SKM-1 (cell line): Measurements from ENCODE around the gene RPS6KA2.

Experiments used
- DNase-seq: peaks from one replicate; lab custom pipeline; 2025; ENCODE audit not compliant: unreplicated experiment; lab: John Stamatoyannopoulos, UW

Gene RPS6KA2

DNA sequence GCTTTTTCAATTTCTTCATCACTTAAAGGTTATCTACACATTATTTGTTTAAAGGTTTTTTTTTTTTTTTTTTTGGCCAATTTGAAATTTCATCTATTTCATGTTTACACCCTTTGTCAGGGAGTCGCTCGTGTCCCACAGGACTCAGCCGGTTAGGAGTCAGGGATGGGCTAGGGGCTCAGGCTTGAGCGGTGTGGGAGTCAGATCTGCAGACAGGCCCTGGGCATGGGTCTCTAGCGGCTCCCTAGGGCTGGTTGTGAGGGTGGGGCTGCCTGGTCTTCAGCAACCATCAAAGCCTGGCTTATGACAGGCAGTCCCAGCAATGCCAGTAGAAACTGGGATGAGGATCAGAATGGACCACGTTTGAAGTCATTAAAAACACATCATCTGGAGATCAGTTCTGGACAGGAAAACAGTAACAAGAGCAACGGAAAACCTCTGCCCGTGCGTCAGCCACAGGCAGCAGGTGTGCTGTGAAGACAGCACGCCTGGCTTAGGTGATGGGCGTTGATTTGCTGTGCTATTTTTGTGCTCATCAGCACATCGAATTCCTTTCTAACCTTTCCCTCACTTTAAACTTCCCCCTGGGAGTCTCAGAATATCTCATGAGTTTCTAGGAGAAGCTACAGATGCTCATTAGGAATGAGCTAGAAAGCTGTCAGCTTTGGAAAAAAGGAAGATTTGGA lies 153.0 kb downstream of the RPS6KA2 start:
- no peak for DNase-seq

DNA sequence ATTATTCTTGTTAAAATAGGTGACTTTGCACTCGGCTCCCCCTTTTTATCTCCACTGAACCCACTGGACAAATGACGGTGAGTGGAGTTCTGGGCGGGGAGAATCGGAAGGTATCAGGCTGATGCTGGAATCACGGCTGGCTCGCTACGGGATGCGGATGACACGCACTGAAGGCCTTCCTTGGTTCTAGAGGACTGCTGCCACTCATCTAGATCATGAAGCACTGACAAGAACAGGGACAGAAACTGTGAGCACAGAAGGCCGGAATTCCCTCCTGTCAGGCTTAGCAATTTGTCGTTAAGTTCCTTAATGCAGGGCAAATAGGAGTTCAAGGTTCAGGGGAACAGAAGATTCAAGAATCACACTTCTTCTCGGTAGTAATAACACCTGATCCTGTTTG lies 154.4 kb downstream of the RPS6KA2 start:
- no peak for DNase-seq

DNA sequence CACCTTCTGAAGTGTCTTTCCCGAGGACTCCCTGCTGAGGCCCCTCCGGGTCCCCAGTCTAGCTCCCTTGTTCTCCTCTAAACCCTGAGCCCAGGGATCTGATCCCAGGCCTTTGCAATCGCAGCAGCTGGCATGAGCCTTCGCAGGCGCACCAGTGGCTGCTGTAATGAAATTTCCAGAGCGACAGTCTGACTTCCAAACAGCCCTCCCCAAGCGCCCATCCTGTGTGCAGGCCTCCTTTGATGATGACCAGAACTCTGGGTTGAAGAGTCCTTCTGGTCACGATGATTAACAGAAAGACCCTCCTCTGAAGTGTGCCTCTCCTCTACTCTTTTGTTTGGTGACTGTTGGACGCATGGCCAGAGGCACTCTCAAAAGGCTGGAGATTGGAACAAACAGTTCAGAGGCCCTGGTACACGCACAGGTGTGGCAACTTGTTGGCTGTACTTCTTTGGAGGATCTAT lies 155.2 kb downstream of the RPS6KA2 start:
- no peak for DNase-seq

DNA sequence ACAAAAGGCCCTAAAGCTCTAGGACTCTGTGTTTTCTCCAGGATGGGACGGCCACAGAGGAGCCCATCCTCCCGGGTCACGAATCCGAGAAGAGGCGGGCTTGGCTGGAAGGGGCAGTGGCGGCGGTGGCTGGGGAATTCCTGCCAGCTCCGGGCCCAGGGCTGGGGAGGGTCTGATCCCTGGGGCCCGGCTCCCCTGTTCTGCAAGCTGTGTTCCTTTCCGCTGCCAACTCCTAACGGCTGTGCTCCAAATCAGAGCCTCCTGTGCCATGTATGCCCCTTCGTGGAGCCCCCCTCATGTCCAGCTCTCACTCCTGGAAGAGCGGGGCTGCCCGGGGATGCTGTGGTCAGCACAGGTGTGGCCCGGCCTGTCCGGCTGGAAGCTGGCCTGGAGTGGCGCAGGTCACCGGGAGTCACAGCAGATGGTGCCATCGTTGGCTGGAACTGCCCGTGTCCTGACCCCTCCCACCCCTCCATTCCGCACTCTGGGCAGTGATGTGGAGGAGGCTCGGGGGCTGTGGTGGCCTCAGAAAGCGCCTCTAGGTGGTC lies 156.1 kb downstream of the RPS6KA2 start:
- no peak for DNase-seq

DNA sequence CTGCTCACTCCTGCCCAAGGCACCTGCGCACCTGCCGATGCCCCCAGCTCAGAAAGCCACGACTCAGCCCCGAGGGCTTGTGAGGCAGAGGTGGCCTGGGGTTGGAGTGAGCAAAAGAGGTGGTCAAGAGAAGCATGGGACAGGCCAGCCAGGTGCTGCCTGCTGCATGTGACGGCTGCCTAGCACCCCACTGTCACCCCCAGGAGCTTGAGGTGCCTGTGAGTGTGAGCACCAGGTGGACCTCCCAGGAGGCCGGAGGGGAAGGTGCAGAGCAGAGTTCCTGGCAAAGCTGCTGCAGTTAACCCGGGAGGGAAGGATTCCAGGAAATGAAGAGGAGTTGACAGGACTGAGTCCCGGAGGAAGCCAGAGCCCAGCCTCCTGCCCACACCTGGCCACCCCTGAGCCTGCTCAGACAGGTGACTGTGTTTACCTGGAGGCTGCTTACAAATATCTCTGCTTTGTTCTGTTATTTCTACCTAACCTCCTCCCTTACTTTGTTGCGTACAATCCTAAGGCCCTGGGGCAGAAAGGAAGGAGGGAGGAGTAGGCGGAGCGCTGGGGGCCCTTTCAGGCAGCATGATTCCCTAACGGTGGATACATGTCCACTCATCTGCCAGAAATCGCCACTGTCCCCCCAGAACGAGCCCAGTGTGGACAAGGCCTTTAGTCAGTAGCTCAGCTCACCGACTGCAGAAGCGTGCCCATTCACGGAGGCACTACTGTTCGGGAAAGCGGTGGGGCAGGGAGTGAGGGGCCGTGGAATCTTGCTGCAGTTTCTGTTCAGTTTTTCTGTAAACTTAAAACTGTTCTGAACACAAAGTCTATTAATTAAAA lies 156.8 kb downstream of the RPS6KA2 start:
- no peak for DNase-seq

DNA sequence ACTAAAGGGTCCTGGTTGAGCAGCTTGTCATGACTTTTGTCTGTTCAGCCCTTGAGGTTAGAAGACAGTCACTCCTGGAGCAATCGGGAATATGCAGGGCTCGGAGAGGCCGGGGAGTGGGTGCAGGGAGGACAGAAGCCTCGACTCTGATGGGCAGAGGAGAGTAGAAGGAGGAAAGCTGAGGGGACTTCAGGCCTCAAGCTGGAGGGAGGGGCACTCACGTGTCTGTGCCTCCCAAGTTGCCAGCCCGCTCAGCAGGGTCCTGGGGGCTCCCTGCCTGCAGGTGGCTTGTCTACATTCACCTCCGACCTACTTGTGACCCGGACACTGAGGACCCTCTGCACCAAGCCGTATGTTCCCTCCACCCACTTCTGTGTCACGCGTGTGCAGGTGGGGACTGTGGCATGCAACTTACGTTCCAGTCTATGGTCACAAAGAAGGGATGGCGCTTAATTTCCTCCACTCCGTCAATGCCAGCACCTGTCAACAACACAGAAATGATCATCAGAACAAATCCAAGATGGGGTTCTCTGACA lies 157.6 kb downstream of the RPS6KA2 start:
- DNase-seq = no peak

DNA sequence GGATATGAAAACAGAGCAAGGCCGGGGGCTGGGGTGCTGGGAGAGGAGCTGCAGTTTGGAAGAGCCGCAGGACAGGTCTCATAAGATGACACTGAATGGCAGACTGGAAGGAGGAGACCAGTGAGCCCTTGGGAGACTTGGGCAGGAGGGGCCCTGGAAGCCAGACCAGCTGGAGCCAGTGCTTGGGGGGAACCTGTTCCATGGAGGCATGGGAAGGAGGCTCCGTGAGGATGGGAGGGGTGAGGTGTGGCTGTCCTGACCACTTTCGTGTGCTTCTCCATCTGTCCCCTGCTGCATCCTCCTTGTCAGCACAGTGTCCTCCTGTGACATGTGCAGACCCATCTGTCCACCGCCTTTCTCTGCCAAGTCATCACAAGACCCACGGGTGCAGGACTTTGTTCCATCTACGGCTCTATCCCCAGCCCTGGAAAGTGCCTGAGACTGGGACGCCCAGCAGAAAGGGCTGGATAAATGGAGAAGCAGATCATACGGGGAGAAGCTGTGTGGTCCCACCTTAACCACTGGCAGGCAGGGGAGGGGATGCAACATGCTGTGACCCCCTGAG lies 159.5 kb downstream of the RPS6KA2 start:
- no peak for DNase-seq

DNA sequence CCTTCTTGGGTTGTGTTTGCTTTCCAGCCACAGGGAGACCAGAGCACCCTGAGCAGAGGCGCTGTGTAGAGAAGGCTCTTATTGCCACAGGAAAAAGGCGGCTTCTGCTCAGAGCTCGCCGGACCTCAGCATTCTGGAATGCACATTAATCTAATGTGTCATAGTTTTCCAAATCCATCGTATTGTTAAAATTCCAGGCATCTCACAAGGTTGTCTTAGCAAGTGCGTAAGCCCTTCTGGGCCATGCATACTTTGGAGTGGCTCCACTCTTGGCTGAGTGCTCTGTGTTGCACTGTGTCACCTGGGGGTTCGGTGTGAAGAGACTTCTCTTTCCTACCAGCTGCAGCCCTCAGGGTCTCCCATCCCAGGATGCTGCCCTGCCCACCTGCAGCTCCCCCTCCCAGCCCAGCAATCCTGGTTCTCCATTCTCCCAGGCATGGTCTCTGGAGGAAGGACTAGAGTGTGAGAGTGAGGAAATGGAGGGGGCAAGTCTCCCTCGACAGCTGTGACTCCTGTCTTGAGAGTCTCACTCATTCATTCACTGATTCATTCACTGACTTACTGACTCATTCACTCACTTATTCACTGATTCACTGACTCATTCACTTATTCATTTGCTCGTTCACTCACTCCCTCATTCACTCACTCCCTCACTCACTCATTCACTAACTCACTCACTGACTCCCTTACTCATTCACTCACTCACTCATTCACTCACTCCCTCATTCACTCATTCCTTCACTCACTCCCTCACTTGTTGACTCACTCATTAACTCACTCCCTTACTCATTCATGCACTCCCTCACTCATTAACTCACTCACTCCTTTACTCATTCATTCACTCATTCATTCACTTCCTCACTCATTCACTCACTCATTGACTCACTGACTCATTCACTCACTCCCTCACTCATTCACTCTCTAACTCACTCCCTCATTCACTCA lies 160.6 kb downstream of the RPS6KA2 start:
- DNase-seq = no peak

DNA sequence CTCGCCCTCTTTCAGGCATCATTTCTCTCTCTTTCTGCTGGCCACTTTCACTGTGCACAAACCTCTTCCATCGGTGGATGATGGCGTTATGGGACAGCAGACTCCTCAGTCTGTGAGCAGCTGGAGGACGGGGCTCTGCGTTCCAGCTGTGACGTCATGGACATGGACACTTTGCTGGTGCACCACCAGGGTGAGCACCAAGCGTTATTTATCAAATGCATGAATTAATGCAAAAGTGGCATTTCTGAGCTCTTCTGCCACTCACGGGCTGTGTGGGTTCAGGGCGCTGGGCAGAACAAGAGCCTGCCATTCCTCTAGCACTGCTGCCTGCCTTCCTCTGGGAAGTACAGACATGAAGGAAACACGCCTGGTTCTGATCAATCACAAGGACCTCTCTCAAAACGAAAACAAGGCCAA lies 161.4 kb downstream of the RPS6KA2 start:
- no peak for DNase-seq

DNA sequence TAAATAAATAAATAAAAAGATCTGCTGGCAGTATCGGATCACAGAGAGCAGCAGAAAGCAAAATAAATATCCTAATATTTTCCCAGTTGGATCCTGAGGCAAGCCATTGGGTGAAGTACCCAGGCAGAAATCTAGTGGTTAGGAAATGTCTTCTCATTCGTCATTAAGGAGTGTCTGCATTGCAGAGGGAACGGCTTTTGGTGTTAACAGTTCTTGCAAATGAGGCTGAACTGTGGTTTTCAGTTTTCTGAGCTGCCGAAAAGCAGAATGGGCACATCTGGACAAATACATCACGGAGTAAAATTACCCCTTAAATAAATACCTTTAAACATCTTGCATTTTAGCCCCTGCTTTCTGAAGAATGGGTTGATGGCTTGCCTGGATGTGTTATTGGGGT lies 162.1 kb downstream of the RPS6KA2 start:
- no peak for DNase-seq

DNA sequence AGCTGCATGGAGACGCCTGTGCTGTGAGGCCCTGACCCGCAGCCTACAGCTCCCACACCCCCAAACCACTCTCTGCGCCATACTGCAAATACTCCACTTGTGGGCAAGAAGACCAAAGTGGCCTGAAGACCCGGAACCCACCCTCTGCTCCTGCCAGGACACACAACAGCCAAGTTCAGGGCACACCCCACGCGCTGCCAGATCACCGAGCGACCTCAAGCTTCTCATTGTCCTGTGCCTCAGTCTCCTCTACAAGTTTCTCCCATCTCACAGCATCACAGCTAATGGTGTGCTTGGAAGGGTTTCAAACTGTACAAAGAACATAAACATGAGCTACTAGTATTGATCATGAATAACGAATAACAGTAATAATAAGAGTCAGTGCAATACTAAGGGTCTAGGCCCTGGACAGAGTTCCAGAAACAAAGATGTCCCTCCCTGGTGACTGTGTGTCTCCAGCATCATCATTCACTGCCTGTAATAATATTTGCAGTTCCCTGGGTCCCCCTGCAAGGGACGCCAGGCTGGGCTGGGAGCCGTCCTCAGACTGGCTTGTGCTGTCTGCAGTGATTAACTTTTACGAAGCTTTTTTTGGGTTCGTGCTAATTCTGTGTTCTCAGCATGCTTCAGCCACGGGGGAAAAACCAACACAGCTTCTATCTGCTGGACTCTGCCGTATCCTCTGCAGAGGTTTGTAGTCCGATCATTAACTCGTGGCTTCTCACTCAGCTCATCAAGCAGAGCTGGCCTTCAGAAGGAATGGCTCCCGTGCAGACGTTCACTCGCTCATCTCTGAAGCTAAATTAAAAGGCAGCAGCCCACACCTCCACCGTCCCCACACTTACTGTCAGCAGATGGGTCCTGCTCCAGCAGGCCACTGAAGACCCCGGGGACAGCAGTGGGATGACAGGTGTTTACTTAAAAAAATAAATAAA lies 162.7 kb downstream of the RPS6KA2 start:
- DNase-seq = no peak

DNA sequence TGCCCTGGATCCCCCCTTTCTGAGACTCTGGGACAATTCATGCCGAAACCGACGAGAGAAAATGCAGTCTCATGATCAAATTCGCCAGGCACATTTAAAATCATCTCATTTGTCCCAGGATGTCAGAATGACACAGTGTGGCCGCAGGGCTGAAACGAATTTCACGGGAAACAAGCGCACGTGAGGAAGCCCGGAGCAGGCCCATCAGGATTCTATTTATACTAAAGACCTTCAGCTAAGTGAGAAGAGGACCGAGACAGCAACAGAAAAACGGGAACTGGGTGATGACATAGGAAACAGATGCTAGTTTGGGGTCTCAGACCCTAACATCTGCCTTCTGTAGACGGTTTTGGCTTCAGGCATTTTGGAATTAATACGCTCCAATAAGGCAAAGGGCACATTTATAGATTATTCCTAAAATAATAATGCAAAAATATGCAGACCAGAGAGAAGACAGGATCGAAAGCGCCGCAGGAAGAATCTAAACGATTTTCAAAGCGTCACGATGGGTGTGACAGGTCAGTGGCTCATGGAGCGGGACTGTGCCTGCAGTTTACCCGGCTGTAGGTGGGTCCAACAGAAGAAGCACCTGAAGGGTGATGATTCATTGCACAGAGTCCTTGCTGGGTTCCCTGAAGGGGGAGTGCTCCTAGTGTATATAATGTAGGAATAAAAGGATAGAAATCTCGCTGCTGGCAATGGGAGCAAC lies 163.5 kb downstream of the RPS6KA2 start:
- DNase-seq = no peak

DNA sequence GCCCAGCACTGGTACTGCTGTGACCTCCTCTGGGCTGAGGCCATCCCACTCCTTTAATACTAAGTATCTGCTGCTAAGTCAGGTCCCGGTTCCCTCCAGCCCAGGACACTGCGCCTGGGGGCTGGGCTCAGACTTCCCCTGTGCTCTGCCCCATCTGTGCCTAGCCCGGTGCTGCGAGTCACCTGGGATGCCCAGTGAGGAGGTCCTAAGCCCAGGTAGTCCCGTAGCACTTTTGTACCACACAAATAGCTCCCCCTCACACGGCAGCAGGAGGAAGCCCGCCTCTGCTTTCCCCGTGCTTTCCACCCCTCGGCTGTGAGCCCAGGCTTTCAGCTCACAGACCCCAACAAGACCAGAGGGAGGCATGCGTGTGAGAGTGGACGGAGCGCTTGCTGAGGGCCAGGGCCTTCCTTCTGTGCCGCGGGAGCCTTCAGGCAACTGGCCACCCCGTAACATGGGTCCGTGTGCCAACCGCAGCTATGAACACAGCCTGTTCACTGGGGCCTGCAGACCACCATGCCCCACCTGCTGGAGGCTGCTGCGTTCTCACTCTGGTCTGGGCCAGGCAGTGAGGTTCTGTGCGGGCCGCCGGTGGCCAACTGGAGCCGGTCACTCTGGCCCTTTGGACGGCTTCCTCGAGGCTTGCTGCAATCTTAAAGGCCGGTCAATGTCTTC lies 164.5 kb downstream of the RPS6KA2 start:
- DNase-seq = no peak

DNA sequence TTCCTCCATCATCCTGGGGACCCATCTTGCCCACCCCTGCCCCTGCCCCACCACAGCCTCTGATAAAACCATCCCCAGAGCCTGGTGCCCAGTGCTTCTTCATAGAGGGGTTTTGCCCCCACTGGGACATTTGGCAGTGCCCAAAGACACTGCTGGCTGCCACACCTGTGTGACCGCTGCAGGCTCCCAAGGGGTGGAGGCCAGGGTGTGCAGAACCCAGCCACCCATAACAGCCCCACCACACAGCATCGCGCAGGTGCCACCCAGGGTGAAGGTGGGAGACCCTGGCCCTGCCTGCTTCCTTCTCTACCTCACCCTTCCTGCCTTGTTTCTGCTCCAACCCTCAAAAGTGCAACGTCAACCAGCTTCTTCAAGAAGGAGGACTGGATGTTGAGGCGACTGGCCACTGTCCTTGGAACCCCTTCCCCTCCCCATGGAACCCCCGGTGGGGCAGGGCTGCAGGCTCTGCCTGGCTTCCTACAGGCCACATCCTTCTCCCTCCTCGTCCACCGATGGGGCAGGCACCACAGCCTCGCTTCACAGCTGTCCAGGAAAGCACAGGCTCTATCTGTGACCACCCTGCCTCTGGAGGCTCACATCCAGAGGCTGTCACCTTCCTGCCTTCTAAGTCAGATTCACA lies 165.1 kb downstream of the RPS6KA2 start:
- DNase-seq = no peak

DNA sequence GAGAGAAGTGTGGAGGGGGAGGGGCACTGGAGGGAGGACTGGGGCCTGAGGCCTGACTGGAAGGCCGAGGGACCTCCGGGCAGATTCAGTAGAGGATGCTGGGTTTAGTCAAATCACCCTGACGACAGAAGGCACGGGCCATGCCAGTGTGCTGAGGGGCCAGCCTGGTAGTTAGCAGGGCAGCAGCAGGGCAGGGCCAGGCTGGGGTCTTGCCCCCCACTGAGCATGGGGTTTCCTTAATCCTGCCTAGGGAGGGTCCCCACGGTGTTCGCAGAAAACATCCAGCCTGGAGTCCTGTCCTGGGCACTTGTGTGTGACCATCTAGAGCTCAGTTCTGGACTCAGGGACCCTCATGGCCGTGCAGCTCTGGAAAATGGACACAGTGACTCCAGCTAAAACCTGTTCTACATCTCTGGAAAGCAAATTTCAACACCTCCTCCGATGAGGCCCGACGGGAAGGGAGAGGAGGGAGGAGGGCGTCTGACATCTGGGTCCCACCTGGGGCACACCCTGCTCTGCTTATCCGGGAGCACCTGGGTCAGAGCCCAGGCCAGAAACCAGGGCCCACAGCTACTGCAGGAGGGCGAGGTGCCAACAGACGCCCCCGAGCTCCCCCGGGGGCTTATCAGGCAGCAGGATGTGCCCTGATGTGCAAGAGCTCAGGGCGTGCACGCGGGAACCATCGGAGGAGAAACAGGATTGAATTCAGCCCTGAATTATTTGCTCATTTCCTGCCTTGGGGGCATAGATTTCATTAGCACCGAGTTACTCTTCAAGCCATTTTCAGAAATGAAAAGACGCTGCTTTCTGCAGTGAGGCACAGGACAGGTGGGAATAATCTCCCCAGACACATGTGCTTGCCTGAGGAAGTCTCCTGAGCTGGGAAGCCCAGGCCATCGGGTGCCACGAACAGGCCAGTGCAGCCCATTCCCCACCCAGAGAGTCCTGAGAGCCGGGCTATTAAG lies 166.3 kb downstream of the RPS6KA2 start:
- DNase-seq = no peak

DNA sequence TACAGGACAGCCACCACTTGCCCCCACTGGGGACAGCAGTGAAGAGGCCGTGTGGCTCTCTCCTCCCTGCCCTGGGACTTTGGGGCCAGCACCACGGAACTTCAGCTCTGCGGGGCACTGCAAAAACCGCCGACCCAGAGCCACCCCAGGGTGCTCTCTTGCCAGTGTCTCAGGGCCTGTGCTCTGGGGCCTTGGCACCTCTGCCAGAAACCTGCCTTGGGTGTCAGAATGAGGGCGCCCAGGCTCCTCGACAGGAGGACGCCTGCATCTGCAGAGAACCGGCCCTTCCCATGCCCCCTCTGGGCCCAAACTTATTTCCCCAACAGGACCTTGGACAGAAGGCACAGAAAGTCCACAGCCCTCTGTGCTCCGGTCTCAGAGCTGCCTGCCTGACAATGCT lies 167.1 kb downstream of the RPS6KA2 start:
- DNase-seq = no peak

DNA sequence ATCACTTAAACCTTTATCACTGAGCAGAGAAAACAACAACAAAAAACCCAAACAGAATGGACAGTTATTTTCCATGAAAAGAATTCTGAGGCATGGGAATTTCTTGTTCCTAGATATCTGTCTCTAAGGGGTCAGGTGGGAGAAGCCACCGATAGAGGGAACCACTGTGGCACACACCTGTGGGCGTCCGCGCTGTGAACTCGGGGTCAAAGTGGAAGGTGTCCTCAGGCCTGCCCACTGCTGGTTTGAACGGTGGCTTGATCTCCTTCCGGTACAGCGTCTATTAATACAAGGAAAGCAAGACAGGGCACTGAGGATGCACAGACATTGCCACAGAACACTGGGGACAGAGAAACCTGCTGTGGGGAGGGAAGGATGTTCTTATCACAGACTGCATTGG lies 167.8 kb downstream of the RPS6KA2 start:
- no peak for DNase-seq
